ENCODE measurements around the gene CHRD. TPM values are rescaled to one million over a fixed set of nuclear protein-coding genes. Genes with fewer than 3 reads are reported as not detected.
"Not testable (repeated sequence)": the region's sequence is repeated elsewhere in the genome, so short reads cannot be mapped to it uniquely, and the experiment has no call there.

The CHRD gene
- polyA plus RNA-seq, 3 donors, result 8.2 to 9.9 (median 8.9) TPM

- DNase-seq (ENCODE audit: low read depth in 3 of 3, low spot score in 2 of 3), result no peak
Observed at GRCh38 chr3:184409946-184410500, 30.2 kb downstream of the CHRD start.

- no peak for DNase-seq (ENCODE audit: low read depth in 3 of 3, low spot score in 2 of 3)
Observed at GRCh38 chr3:184414418-184415202, 34.8 kb downstream of the CHRD start.

- DNase-seq (ENCODE audit: low read depth in 3 of 3, low spot score in 2 of 3), result no peak
Observed at GRCh38 chr3:184415203-184415490, 35.3 kb downstream of the CHRD start.

GRCh38 chr3:184417619-184418327, 37.9 kb downstream of the CHRD start:
- DNase-seq (ENCODE audit: low read depth in 3 of 3, low spot score in 2 of 3), result peak in 2 of 3 donors; percentile 7 to 12

- no peak for DNase-seq (ENCODE audit: low read depth in 3 of 3, low spot score in 2 of 3)
Observed at GRCh38 chr3:184419171-184419570, 39.3 kb downstream of the CHRD start.

- no peak for DNase-seq (ENCODE audit: low read depth in 3 of 3, low spot score in 2 of 3)
Observed at GRCh38 chr3:184423561-184423960, 43.7 kb downstream of the CHRD start.

- DNase-seq (ENCODE audit: low read depth in 3 of 3, low spot score in 2 of 3), result no peak
Observed at GRCh38 chr3:184426691-184427141, 46.9 kb downstream of the CHRD start.

- no peak for DNase-seq (ENCODE audit: low read depth in 3 of 3, low spot score in 2 of 3)
Observed at GRCh38 chr3:184428561-184429175, 48.8 kb downstream of the CHRD start.

- no peak for DNase-seq (ENCODE audit: low read depth in 3 of 3, low spot score in 2 of 3)
Observed at GRCh38 chr3:184429786-184430185, 49.9 kb downstream of the CHRD start.

GRCh38 chr3:184430940-184431339, 51.1 kb downstream of the CHRD start:
- no peak for DNase-seq (ENCODE audit: low read depth in 3 of 3, low spot score in 2 of 3)

GRCh38 chr3:184433178-184433577, 53.3 kb downstream of the CHRD start:
- DNase-seq (ENCODE audit: low read depth in 3 of 3, low spot score in 2 of 3), result not testable (repeated sequence)

GRCh38 chr3:184439096-184439495, 59.2 kb downstream of the CHRD start:
- no peak for DNase-seq (ENCODE audit: low read depth in 3 of 3, low spot score in 2 of 3)

Other genes starting within 250 kb of the CHRD start
- gene EIF2B5, start 244.7 kb upstream of the CHRD start, polyA plus RNA-seq (ENCODE audit: insufficient read length in 3 of 3), result 10 to 100 TPM; 49.5 to 49.7 (median 49.5) TPM
- gene DVL3, start 224.7 kb upstream of the CHRD start, polyA plus RNA-seq (ENCODE audit: insufficient read length in 3 of 3), result 10 to 100 TPM; 59.8 to 69.3 (median 61.2) TPM
- gene AP2M1, start 205.2 kb upstream of the CHRD start, polyA plus RNA-seq (ENCODE audit: insufficient read length in 3 of 3), result 100 to 1,000 TPM; 399 to 438 (median 427) TPM
- gene ABCF3, start 193.9 kb upstream of the CHRD start, polyA plus RNA-seq (ENCODE audit: insufficient read length in 3 of 3), result 10 to 100 TPM; 55.1 to 59.6 (median 56.2) TPM
- 1 to 10 TPM in 2 of 3 donors, under 1 TPM in 1; 0.92 to 1.3 (median 1.1) TPM for gene VWA5B2, start 150.5 kb upstream of the CHRD start, polyA plus RNA-seq (ENCODE audit: insufficient read length in 3 of 3)
- 10 to 100 TPM; 27.9 to 34.3 (median 30.8) TPM for gene ALG3, start 131.1 kb upstream of the CHRD start, polyA plus RNA-seq (ENCODE audit: insufficient read length in 3 of 3)
- 1 to 10 TPM; 2.0 to 3.0 (median 2.7) TPM for gene EEF1AKMT4, start 130.4 kb upstream of the CHRD start, polyA plus RNA-seq (ENCODE audit: insufficient read length in 3 of 3)
- not detected for gene CAMK2N2, start 118.5 kb upstream of the CHRD start, polyA plus RNA-seq (ENCODE audit: insufficient read length in 3 of 3)
- gene ECE2, start 104.0 kb upstream of the CHRD start, polyA plus RNA-seq (ENCODE audit: insufficient read length in 3 of 3), result under 1 TPM in 1 of 3 donors, not detected in 2; 0.10 TPM
- gene PSMD2, start 80.8 kb upstream of the CHRD start, polyA plus RNA-seq (ENCODE audit: insufficient read length in 3 of 3), result 100 to 1,000 TPM; 225 to 235 (median 234) TPM
- 100 to 1,000 TPM; 167 to 181 (median 171) TPM for gene EIF4G1, start 65.4 kb upstream of the CHRD start, polyA plus RNA-seq (ENCODE audit: insufficient read length in 3 of 3)
- 1 to 10 TPM; 7.7 to 9.8 (median 8.7) TPM for gene FAM131A, start 42.5 kb upstream of the CHRD start, polyA plus RNA-seq (ENCODE audit: insufficient read length in 3 of 3)
- gene CLCN2, start 18.4 kb upstream of the CHRD start, polyA plus RNA-seq (ENCODE audit: insufficient read length in 3 of 3), result 1 to 10 TPM; 7.7 to 9.9 (median 8.1) TPM
- 10 to 100 TPM; 87.1 to 91.3 (median 90.0) TPM for gene POLR2H, start 18.3 kb upstream of the CHRD start, polyA plus RNA-seq (ENCODE audit: insufficient read length in 3 of 3)
- 1 to 10 TPM; 2.0 to 3.1 (median 2.4) TPM for gene THPO, start 1.8 kb upstream of the CHRD start, polyA plus RNA-seq (ENCODE audit: insufficient read length in 3 of 3)
- 10 to 100 TPM; 25.8 to 29.2 (median 26.2) TPM for gene EPHB3, start 181.7 kb downstream of the CHRD start, polyA plus RNA-seq (ENCODE audit: insufficient read length in 3 of 3)

Data from right renal cortex interstitium (tissue), 3 donors.